ENCODE measurements around the gene TNFAIP1. TPM values are rescaled to one million over a fixed set of nuclear protein-coding genes. Genes with fewer than 3 reads are reported as not detected.

TNFAIP1 gene
- total and polyA plus RNA-seq, 9 donors, result 13.4 to 37.9 (median 31.5) TPM

DNA sequence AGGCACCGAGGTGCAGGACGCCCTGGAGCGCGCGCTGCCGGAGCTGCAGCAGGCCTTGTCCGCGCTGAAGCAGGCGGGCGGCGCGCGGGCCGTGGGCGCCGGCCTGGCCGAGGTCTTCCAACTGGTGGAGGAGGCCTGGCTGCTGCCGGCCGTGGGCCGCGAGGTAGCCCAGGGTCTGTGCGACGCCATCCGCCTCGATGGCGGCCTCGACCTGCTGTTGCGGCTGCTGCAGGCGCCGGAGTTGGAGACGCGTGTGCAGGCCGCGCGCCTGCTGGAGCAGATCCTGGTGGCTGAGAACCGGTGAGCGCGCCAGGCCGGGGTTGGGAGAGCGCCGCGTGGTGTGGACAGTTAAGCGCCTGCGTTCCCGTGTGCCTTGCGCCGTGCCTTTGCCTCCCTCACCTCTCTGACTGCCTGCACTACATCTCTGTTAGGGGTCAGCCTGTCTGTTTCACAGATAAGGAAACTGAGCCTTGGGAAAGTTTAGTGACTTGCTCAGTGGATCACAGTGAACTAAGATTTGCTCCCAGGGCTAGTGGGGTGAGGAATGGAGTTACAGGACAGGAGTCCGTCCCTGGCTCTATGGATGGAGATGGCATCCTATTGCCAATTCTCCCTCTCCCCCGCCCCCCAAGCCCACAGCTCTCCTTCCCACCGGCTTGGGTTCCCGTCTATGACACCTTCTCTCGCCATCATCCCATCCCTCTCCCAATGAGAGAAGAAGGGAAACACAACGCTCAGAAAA is 36.8 kb downstream of the TNFAIP1 start:
- 6 to 8% (median 6%) methylated on average over 39 to 53 of the region's 53 CpGs for WGBS, 3 donors
- TF ChIP-seq, protein P1, sequence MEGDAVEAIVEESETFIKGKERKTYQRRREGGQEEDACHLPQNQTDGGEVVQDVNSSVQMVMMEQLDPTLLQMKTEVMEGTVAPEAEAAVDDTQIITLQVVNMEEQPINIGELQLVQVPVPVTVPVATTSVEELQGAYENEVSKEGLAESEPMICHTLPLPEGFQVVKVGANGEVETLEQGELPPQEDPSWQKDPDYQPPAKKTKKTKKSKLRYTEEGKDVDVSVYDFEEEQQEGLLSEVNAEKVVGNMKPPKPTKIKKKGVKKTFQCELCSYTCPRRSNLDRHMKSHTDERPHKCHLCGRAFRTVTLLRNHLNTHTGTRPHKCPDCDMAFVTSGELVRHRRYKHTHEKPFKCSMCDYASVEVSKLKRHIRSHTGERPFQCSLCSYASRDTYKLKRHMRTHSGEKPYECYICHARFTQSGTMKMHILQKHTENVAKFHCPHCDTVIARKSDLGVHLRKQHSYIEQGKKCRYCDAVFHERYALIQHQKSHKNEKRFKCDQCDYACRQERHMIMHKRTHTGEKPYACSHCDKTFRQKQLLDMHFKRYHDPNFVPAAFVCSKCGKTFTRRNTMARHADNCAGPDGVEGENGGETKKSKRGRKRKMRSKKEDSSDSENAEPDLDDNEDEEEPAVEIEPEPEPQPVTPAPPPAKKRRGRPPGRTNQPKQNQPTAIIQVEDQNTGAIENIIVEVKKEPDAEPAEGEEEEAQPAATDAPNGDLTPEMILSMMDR (IDR thresholded peaks at IDR 0.05), result no peak
- TF ChIP-seq EP300 (IDR thresholded peaks at IDR 0.05), result no peak
- DNase-seq, result peak in 2 of 5 donors; percentile 48 to 58
- intact Hi-C loops (cut with DNase I), result loop anchor here in 1 of 4 donors (2.0 kb wide), 1 partner anchor 20 kb away; no protein-coding TSS in a partner anchor
- H3K27me3 ChIP-seq, result no peaks in the 10 kb centered on the region
- no peaks in the 10 kb centered on the region for H3K9me3 ChIP-seq
- H3K4me3 ChIP-seq, result peak overlapping the region; percentile 58
- H3K4me1 ChIP-seq (ENCODE audit: insufficient read depth), result peaks cover 7% of the 10 kb centered on the region
- peak overlapping the region in 1 of 2 donors; percentile 69 for H3K27ac ChIP-seq
- H3K36me3 ChIP-seq, result no peaks in the 10 kb centered on the region

- H3K27ac ChIP-seq, result no peak overlapping the region
- TF ChIP-seq, protein P1 (IDR thresholded peaks at IDR 0.05), result no peak
- TF ChIP-seq POLR2A (IDR thresholded peaks at IDR 0.05) (no peak), EP300 (IDR thresholded peaks at IDR 0.05) (no peak)
- no peak overlapping the region for H3K4me3 ChIP-seq
- 78 to 84% (median 79%) methylated on average over 6 of the region's 6 CpGs for WGBS, 3 donors
- H3K27me3 ChIP-seq, result no peaks in the 10 kb centered on the region
- intact Hi-C loops (cut with DNase I), result loop anchor here in 1 of 4 donors (2.0 kb wide), 1 partner anchor 20 kb away; no protein-coding TSS in a partner anchor
- no peaks in the 10 kb centered on the region for H3K36me3 ChIP-seq
- no peaks in the 10 kb centered on the region for H3K9me3 ChIP-seq
- DNase-seq, result no peak
- H3K4me1 ChIP-seq (ENCODE audit: insufficient read depth), result peaks cover 7% of the 10 kb centered on the region
These were observed 37.3 kb downstream of the TNFAIP1 start for GRCh38 chr17:28372945-28373274.

GRCh38 chr17:28379814-28380801 is 44.5 kb downstream of the TNFAIP1 start:
- Histone ChIP-seq H3K4me3 (no peak overlapping the region), H3K4me1 (ENCODE audit: insufficient read depth) (no peaks in the 10 kb centered on the region), H3K27ac (no peak overlapping the region), H3K9me3 (no peaks in the 10 kb centered on the region), H3K27me3 (no peaks in the 10 kb centered on the region), H3K36me3 (no peaks in the 10 kb centered on the region)
- intact Hi-C loops (cut with DNase I), result no loop called here
- 85 to 89% (median 88%) methylated on average over 10 of the region's 10 CpGs for WGBS, 3 donors
- TF ChIP-seq, protein P1 (IDR thresholded peaks at IDR 0.05), result no peak
- TF ChIP-seq POLR2A (IDR thresholded peaks at IDR 0.05), result no peak
- DNase-seq, result peak in 1 of 5 donors; percentile 6

- H3K4me3 ChIP-seq, result no peak overlapping the region
- TF ChIP-seq POLR2A (IDR thresholded peaks at IDR 0.05), result no peak
- no peak overlapping the region for H3K27ac ChIP-seq
- no peaks in the 10 kb centered on the region for H3K36me3 ChIP-seq
- 60 to 69% (median 66%) methylated on average over 72 of the region's 72 CpGs for WGBS, 3 donors
- H3K4me1 ChIP-seq (ENCODE audit: insufficient read depth), result no peaks in the 10 kb centered on the region
- H3K27me3 ChIP-seq, result no peaks in the 10 kb centered on the region
- intact Hi-C loops (cut with DNase I), result no loop called here
- DNase-seq, result peak in 1 of 5 donors; percentile 28
- H3K9me3 ChIP-seq, result no peaks in the 10 kb centered on the region
These were observed 45.7 kb downstream of the TNFAIP1 start for GRCh38 chr17:28381141-28381825.
